Urothelium cell line (cell line): Measurements from ENCODE around the gene EFHC1.

Experiments used
- DNase-seq: peaks from one replicate; pipeline ENCODE4 v3.0.0; 2011; ENCODE audit warnings: low spot score, mixed read lengths
- FAIRE-seq: peaks from 2 replicates; lab custom pipeline; 2011; peaks lifted over from hg19 to GRCh38; lab: Jason Lieb, UNC

The EFHC1 gene

GRCh38 chr6:52500238-52501129 is 80.3 kb downstream of the EFHC1 start:
- DNase-seq (no peak), FAIRE-seq (no peak)

- FAIRE-seq: peak; percentile 20
These were observed 82.3 kb downstream of the EFHC1 start for GRCh38 chr6:52502306-52503029.

GRCh38 chr6:52503323-52503747 is 83.2 kb downstream of the EFHC1 start:
- no peak for DNase-seq
- no peak for FAIRE-seq

More at GRCh38 chr6:52502306-52503029, 82.3 kb downstream of the EFHC1 start:
- no peak for DNase-seq

- peak; percentile 98 for FAIRE-seq
- DNase-seq: peak; percentile 96
These were observed 84.0 kb downstream of the EFHC1 start for GRCh38 chr6:52503851-52504781.

GRCh38 chr6:52504782-52505136 is 84.6 kb downstream of the EFHC1 start:
- DNase-seq: no peak
- FAIRE-seq: no peak

GRCh38 chr6:52505726-52506409 is 85.7 kb downstream of the EFHC1 start:
- no peak for FAIRE-seq
- DNase-seq: no peak

GRCh38 chr6:52506476-52506875 is 86.3 kb downstream of the EFHC1 start:
- peak; percentile 9 for FAIRE-seq
- no peak for DNase-seq

- FAIRE-seq (no peak), DNase-seq (no peak)
These were observed 87.6 kb downstream of the EFHC1 start for GRCh38 chr6:52507557-52508260.

GRCh38 chr6:52508261-52508739 is 88.2 kb downstream of the EFHC1 start:
- DNase-seq (no peak), FAIRE-seq (no peak)

GRCh38 chr6:52509281-52510212 is 89.4 kb downstream of the EFHC1 start:
- no peak for FAIRE-seq
- DNase-seq: no peak

GRCh38 chr6:52510213-52510562 is 90.0 kb downstream of the EFHC1 start:
- DNase-seq (no peak), FAIRE-seq (no peak)

- DNase-seq (no peak), FAIRE-seq (no peak)
These were observed 91.0 kb downstream of the EFHC1 start for GRCh38 chr6:52511163-52511562.

GRCh38 chr6:52511572-52512151 is 91.5 kb downstream of the EFHC1 start:
- DNase-seq (no peak), FAIRE-seq (no peak)

GRCh38 chr6:52512199-52512598 is 92.1 kb downstream of the EFHC1 start:
- DNase-seq (peak; percentile 84), FAIRE-seq (no peak)

GRCh38 chr6:52513464-52513863 is 93.3 kb downstream of the EFHC1 start:
- no peak for FAIRE-seq

GRCh38 chr6:52513896-52514295 is 93.8 kb downstream of the EFHC1 start:
- FAIRE-seq: no peak
- DNase-seq: no peak

More at GRCh38 chr6:52513464-52513863, 93.3 kb downstream of the EFHC1 start:
- DNase-seq: no peak

- FAIRE-seq: no peak
These were observed 94.4 kb downstream of the EFHC1 start for GRCh38 chr6:52514514-52514913.

More at GRCh38 chr6:52514514-52514913, 94.4 kb downstream of the EFHC1 start:
- no peak for DNase-seq
